ENCODE data around the gene TGM5.

DNA sequence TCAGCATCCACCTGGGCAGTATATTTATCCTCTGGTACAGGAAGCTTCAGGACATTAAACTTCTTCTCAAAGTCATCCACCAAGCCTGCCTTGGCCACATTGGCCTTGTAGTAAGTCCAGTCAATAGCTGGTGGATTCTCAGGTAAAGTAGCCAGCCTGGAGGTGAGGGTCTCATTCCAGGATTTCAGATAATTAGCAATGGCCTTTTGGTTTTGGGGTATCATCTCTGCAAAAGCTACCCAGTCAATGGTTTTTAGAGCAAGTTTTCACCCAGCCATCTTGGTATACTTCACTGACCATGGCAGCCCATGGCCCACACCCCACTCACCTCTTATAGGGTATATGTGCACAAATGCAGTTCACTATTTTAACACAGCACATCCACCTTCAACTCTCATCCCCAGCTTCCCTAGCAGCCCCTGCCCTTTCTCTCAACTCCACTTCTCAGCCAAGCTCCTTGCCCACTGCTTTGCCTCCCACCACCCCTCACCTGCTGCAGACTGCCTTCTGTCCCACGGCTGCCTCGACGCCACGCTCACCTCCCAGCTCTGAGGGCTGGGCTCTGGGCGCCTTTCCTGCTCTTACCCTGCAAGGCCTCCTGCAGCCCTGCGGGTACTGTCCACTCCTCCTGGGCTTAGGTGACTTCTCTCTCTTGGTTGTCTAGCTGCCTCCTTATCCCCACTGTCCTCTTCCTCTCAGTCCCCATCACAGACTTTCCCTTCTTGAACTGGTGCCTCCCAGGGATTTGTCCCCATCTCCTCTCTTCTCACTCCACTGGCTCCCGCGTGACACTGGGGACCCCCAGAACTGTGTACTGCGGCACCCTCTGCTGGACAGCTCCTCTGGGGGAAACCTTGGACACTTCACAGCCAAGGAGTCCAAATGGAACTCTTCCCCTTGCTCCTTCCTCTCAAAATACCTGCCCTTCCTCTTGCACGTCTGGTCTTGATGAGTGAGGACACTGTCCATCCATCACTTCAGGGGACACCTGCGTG, 1.7 kb upstream of the TGM5 start:
- TF ChIP-seq, protein P1, sequence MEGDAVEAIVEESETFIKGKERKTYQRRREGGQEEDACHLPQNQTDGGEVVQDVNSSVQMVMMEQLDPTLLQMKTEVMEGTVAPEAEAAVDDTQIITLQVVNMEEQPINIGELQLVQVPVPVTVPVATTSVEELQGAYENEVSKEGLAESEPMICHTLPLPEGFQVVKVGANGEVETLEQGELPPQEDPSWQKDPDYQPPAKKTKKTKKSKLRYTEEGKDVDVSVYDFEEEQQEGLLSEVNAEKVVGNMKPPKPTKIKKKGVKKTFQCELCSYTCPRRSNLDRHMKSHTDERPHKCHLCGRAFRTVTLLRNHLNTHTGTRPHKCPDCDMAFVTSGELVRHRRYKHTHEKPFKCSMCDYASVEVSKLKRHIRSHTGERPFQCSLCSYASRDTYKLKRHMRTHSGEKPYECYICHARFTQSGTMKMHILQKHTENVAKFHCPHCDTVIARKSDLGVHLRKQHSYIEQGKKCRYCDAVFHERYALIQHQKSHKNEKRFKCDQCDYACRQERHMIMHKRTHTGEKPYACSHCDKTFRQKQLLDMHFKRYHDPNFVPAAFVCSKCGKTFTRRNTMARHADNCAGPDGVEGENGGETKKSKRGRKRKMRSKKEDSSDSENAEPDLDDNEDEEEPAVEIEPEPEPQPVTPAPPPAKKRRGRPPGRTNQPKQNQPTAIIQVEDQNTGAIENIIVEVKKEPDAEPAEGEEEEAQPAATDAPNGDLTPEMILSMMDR (IDR thresholded peaks at IDR 0.05): no peak
- TF ChIP-seq POLR2A (IDR thresholded peaks at IDR 0.05): no peak
- TF ChIP-seq POLR2AphosphoS5 (IDR thresholded peaks at IDR 0.05): no peak
- TF ChIP-seq EP300 (IDR thresholded peaks at IDR 0.05): no peak

Data from stomach (tissue), 4 donors.